Smooth muscle cell (in vitro differentiated cells): ENCODE data around the gene BIN1. TPM values are rescaled to one million over a fixed set of nuclear protein-coding genes. Genes with fewer than 3 reads are reported as not detected.

Source experiments
- DNase-seq: peaks from one replicate; lab custom pipeline; 2025; ENCODE audit not compliant: unreplicated experiment; lab: John Stamatoyannopoulos, UW
- H2AFZ ChIP-seq: fragments of 200-600 bp; sonication (generic); 2 replicates; pipeline ENCODE4 v1.6.0; 2016; ENCODE audit warnings: antibody characterized with exemption, low read depth, mild to moderate bottlenecking
- H3F3A ChIP-seq: fragments of 200-600 bp; sonication (generic); 2 replicates; pipeline ENCODE4 v1.6.0; 2017; ENCODE audit warnings: antibody characterized with exemption, low read depth
- H3K27ac ChIP-seq: fragments of 200-600 bp; sonication (generic); 2 replicates; pipeline ENCODE4 v1.5.1; 2016; ENCODE audit warnings: low read depth, mild to moderate bottlenecking
- H3K27me3 ChIP-seq: fragments of 200-600 bp; sonication (generic); 2 replicates; pipeline ENCODE4 v1.6.1; 2016; ENCODE audit warnings: low read depth, mild to moderate bottlenecking
- H3K36me3 ChIP-seq: fragments of 200-600 bp; sonication (generic); 2 replicates; pipeline ENCODE4 v1.5.1; 2016; ENCODE audit warnings: low read depth
- H3K4me1 ChIP-seq: fragments of 200-600 bp; sonication (generic); 2 replicates; pipeline ENCODE4 v1.5.1; 2016; ENCODE audit warnings: low read depth
- H3K4me2 ChIP-seq: fragments of 200-600 bp; sonication (generic); 2 replicates; pipeline ENCODE4 v1.6.0; 2016; ENCODE audit warnings: mild to moderate bottlenecking
- H3K4me3 ChIP-seq: fragments of 200-600 bp; sonication (generic); 2 replicates; pipeline ENCODE4 v1.5.1; 2016; ENCODE audit warnings: mild to moderate bottlenecking
- H3K79me2 ChIP-seq: fragments of 200-600 bp; sonication (generic); 2 replicates; pipeline ENCODE4 v1.6.0; 2016; ENCODE audit warnings: low read depth, mild to moderate bottlenecking
- H3K9ac ChIP-seq: fragments of 200-600 bp; sonication (generic); 2 replicates; pipeline ENCODE4 v1.6.0; 2016; ENCODE audit warnings: low read depth
- H3K9me3 ChIP-seq: fragments of 200-600 bp; sonication (generic); replicated peaks from 2 replicates; pipeline ENCODE4 v1.5.1; 2016; ENCODE audit warnings: low read depth
- H4K20me1 ChIP-seq: fragments of 200-600 bp; sonication (generic); 2 replicates; pipeline ENCODE4 v1.6.0; 2016; ENCODE audit warnings: low read depth
- WGBS: methylation state at CpG from one replicate; pipeline ENCODE4 v1.1.7; 2016; ENCODE audit warnings: low lambda C conversion rate; 5-methylcytosine and 5-hydroxymethylcytosine counted together
- polyA plus RNA-seq: library from polyadenylated mRNA; unstranded; fragments of >200 nt; fragmentation: Nextera tagmentation; extraction: Ambion mirVana; gene quantifications from 2 replicates; pipeline ENCODE4 v1.2.1, GENCODE V29; 2016
- total RNA-seq: library from RNA; depleted of rRNA; stranded (reverse); fragments of >200 nt; gene quantifications from 2 replicates; pipeline ENCODE4 v1.2.3, GENCODE V29; 2014
- TF ChIP-seq, protein P1 (sequence below): fragments of 200-600 bp; sonication (generic); IDR thresholded peaks from 2 replicates; pipeline ENCODE4 v1.5.1; 2017; ENCODE audit warnings: borderline replicate concordance, mild to moderate bottlenecking, antibody characterized with exemption; ENCODE audit not compliant: insufficient read depth, poor library complexity, severe bottlenecking

BIN1 gene
- total and polyA plus RNA-seq, 2 experiments from 2014 or later: 25.4 to 32.4 TPM

GRCh38 chr2:127085317-127085681 is 21.7 kb downstream of the BIN1 start:
- peak overlapping the region; percentile 53 for H3K27ac ChIP-seq

DNA sequence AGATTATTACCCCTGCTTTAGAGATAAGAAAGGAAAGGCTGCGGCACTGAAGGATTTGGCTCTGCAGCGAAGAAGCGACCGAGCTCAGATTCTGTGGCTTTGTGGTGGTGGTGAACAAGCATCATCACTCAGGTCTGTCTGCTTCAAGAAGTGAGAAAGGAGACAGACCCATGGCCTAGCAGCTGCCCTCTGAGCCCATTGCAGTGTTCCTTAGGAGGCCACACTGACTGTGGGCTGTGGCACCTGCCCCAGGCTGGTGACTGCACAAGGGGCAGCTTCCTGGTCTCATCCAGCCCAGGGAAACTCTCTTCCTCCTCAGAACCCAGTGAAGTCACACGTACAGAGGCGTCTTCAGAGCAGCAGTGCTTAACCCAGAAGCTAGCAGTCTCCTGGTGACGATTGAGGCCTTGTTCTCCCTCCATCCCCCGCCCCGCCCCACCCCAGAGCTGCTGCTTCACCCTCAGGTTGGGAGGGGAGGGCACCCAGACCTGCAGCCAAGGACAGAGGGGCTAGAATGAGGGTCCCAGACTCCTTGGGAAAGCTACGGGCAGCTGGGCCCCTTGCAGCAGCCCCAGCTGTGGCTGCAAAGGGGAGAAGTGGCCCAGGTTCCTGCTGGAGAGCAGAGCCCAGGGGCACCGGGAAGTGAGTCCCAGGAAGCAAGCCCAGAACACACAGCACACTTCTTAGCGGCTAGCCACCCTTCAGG is 22.2 kb downstream of the BIN1 start:
- H3K36me3 ChIP-seq: no peaks in the 10 kb centered on the region
- no peak overlapping the region for H2AFZ ChIP-seq
- peak overlapping the region; percentile 51 for H3K4me2 ChIP-seq
- H3K27me3 ChIP-seq: no peaks in the 10 kb centered on the region
- H3K4me3 ChIP-seq: no peak overlapping the region
- DNase-seq: no peak
- H3K4me1 ChIP-seq: peaks cover 42% of the 10 kb centered on the region
- TF ChIP-seq, protein P1, sequence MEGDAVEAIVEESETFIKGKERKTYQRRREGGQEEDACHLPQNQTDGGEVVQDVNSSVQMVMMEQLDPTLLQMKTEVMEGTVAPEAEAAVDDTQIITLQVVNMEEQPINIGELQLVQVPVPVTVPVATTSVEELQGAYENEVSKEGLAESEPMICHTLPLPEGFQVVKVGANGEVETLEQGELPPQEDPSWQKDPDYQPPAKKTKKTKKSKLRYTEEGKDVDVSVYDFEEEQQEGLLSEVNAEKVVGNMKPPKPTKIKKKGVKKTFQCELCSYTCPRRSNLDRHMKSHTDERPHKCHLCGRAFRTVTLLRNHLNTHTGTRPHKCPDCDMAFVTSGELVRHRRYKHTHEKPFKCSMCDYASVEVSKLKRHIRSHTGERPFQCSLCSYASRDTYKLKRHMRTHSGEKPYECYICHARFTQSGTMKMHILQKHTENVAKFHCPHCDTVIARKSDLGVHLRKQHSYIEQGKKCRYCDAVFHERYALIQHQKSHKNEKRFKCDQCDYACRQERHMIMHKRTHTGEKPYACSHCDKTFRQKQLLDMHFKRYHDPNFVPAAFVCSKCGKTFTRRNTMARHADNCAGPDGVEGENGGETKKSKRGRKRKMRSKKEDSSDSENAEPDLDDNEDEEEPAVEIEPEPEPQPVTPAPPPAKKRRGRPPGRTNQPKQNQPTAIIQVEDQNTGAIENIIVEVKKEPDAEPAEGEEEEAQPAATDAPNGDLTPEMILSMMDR: no peak
- H3F3A ChIP-seq: peaks cover 35% of the 10 kb centered on the region
- H4K20me1 ChIP-seq: peaks cover 100% of the 10 kb centered on the region
- peaks cover 34% of the 10 kb centered on the region for H3K79me2 ChIP-seq
- peak overlapping the region; percentile 2 for H3K9ac ChIP-seq
- H3K9me3 ChIP-seq: no peaks in the 10 kb centered on the region
- 25% methylated on average over 11 of the region's 12 CpGs for WGBS
- H3K27ac ChIP-seq: peak overlapping the region; percentile 53

More at GRCh38 chr2:127085317-127085681, 21.7 kb downstream of the BIN1 start:
- Histone ChIP-seq H2AFZ (no peak overlapping the region), H3K36me3 (no peaks in the 10 kb centered on the region), H3K9me3 (no peaks in the 10 kb centered on the region), H3F3A (peaks cover 35% of the 10 kb centered on the region), H3K4me2 (peak overlapping the region; percentile 51), H4K20me1 (peaks cover 100% of the 10 kb centered on the region), H3K4me3 (no peak overlapping the region), H3K9ac (no peak overlapping the region), H3K79me2 (peaks cover 28% of the 10 kb centered on the region), H3K4me1 (peaks cover 42% of the 10 kb centered on the region), H3K27me3 (no peaks in the 10 kb centered on the region)
- TF ChIP-seq, protein P1: no peak
- no peak for DNase-seq
- 58% methylated on average over 9 of the region's 9 CpGs for WGBS

DNA sequence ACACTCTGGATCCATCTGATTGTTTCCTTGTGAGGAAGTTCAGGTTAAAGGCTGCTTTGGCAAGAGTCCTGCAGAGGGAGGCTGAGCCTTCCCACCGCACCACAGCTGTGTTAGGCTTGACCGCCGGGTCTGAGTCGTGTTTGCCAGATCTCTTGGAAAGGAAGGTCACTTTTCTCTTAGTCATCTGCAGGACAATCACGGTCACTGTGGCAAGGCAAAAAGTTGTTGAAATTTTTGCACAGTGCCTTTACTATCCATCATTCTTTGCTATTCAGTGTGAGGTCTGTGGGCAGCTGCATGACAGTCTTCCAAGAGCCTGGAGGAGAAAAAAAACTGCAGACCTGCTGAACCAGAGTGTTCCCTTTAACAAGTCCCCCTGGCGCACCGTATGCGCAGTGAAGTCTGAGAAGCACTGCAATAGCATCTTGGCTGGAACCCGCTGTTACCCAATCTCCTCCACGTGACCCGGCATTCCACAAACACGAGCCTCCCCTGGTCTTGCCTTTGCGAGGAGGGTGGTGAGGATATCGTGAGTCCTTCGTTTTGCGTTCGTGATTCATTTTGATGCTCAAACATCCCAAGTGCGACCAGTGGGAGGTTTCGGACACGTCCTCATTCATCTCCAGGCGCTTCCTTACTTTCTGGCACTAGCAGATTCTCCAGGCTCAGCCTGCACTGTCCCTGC is 23.0 kb downstream of the BIN1 start:
- Histone ChIP-seq H3K27ac (peak overlapping the region; percentile 53), H3K79me2 (peaks cover 35% of the 10 kb centered on the region)

More for the DNA sequence above, 23.0 kb downstream of the BIN1 start:
- peaks cover 35% of the 10 kb centered on the region for H3F3A ChIP-seq
- H4K20me1 ChIP-seq: peaks cover 100% of the 10 kb centered on the region
- no peaks in the 10 kb centered on the region for H3K9me3 ChIP-seq
- H3K4me3 ChIP-seq: no peak overlapping the region
- TF ChIP-seq, protein P1: no peak
- DNase-seq: peak; percentile 42
- peak overlapping the region; percentile 51 for H3K4me2 ChIP-seq
- peaks cover 42% of the 10 kb centered on the region for H3K4me1 ChIP-seq
- peak overlapping the region; percentile 2 for H3K9ac ChIP-seq
- WGBS: 25% methylated on average over 21 of the region's 21 CpGs
- no peaks in the 10 kb centered on the region for H3K36me3 ChIP-seq
- no peaks in the 10 kb centered on the region for H3K27me3 ChIP-seq
- no peak overlapping the region for H2AFZ ChIP-seq
